Skeletal muscle satellite cell (primary cell): ENCODE measurements around the gene RTRAF.

ENCODE experiments used
- H3K27me3 ChIP-seq: 2 replicates; pipeline ENCODE4 v1.7.0; 2013; ENCODE audit warnings: low read length; ENCODE audit not compliant: control insufficient read depth, insufficient read depth
- H3K36me3 ChIP-seq: 2 replicates; pipeline ENCODE4 v1.7.0; 2013; ENCODE audit warnings: mild to moderate bottlenecking, control low read depth, low read length; ENCODE audit not compliant: insufficient read depth
- H3K4me1 ChIP-seq: 2 replicates; pipeline ENCODE4 v1.7.0; 2013; ENCODE audit warnings: low read length; ENCODE audit not compliant: control insufficient read depth, insufficient read depth
- H3K4me2 ChIP-seq: 2 replicates; pipeline ENCODE4 v1.7.0; 2013; ENCODE audit warnings: mild to moderate bottlenecking, low read length
- H3K4me3 ChIP-seq: 2 replicates; pipeline ENCODE4 v1.7.0; 2013; ENCODE audit warnings: low read length
- H3K9ac ChIP-seq: 2 replicates; pipeline ENCODE4 v1.7.0; 2013; ENCODE audit warnings: mild to moderate bottlenecking, low read depth, low read length, moderate library complexity
- H3K9me3 ChIP-seq: replicated peaks from 2 replicates; pipeline ENCODE4 v1.7.0; 2013; ENCODE audit warnings: mild to moderate bottlenecking, control low read depth, low read length

Gene RTRAF

GRCh38 chr14:52010173-52010693 lies 20.9 kb downstream of the RTRAF start:
- Histone ChIP-seq H3K4me1 (peaks cover 9% of the 10 kb centered on the region), H3K9ac (no peak overlapping the region), H3K9me3 (no peaks in the 10 kb centered on the region), H3K4me3 (no peak overlapping the region), H3K36me3 (peaks cover 87% of the 10 kb centered on the region), H3K27me3 (no peaks in the 10 kb centered on the region), H3K4me2 (no peak overlapping the region)

GRCh38 chr14:52011523-52011922 lies 22.2 kb downstream of the RTRAF start:
- peaks cover 9% of the 10 kb centered on the region for H3K4me1 ChIP-seq
- no peak overlapping the region for H3K4me2 ChIP-seq
- H3K4me3 ChIP-seq: no peak overlapping the region
- no peaks in the 10 kb centered on the region for H3K27me3 ChIP-seq
- no peaks in the 10 kb centered on the region for H3K9me3 ChIP-seq
- no peak overlapping the region for H3K9ac ChIP-seq
- H3K36me3 ChIP-seq: peaks cover 83% of the 10 kb centered on the region

- Histone ChIP-seq H3K4me3 (no peak overlapping the region), H3K27me3 (no peaks in the 10 kb centered on the region), H3K36me3 (peaks cover 79% of the 10 kb centered on the region), H3K4me2 (no peak overlapping the region), H3K9me3 (no peaks in the 10 kb centered on the region), H3K9ac (no peak overlapping the region), H3K4me1 (peaks cover 9% of the 10 kb centered on the region)
These were observed 23.3 kb downstream of the RTRAF start for GRCh38 chr14:52012635-52013034.

GRCh38 chr14:52013984-52014600 lies 24.7 kb downstream of the RTRAF start:
- Histone ChIP-seq H3K27me3 (no peaks in the 10 kb centered on the region), H3K4me3 (no peak overlapping the region), H3K9ac (no peak overlapping the region), H3K4me2 (no peak overlapping the region), H3K9me3 (no peaks in the 10 kb centered on the region), H3K4me1 (peaks cover 11% of the 10 kb centered on the region), H3K36me3 (peaks cover 76% of the 10 kb centered on the region)

GRCh38 chr14:52014601-52015267 lies 25.4 kb downstream of the RTRAF start:
- H3K9me3 ChIP-seq: no peaks in the 10 kb centered on the region
- H3K4me2 ChIP-seq: no peak overlapping the region
- H3K36me3 ChIP-seq: peaks cover 77% of the 10 kb centered on the region
- H3K4me1 ChIP-seq: peaks cover 11% of the 10 kb centered on the region
- H3K27me3 ChIP-seq: no peaks in the 10 kb centered on the region
- no peak overlapping the region for H3K4me3 ChIP-seq
- H3K9ac ChIP-seq: no peak overlapping the region

- H3K4me1 ChIP-seq: peaks cover 11% of the 10 kb centered on the region
- H3K4me2 ChIP-seq: no peak overlapping the region
These were observed 26.2 kb downstream of the RTRAF start for GRCh38 chr14:52015411-52016030.

GRCh38 chr14:52018252-52018651 lies 28.9 kb downstream of the RTRAF start:
- no peak overlapping the region for H3K9ac ChIP-seq
- peaks cover 65% of the 10 kb centered on the region for H3K36me3 ChIP-seq
- no peaks in the 10 kb centered on the region for H3K9me3 ChIP-seq
- H3K4me1 ChIP-seq: peaks cover 9% of the 10 kb centered on the region
- no peaks in the 10 kb centered on the region for H3K27me3 ChIP-seq
- H3K4me2 ChIP-seq: no peak overlapping the region
- H3K4me3 ChIP-seq: no peak overlapping the region

More at GRCh38 chr14:52015411-52016030, 26.2 kb downstream of the RTRAF start:
- Histone ChIP-seq H3K4me3 (no peak overlapping the region), H3K27me3 (no peaks in the 10 kb centered on the region), H3K36me3 (peaks cover 76% of the 10 kb centered on the region), H3K9me3 (no peaks in the 10 kb centered on the region), H3K9ac (no peak overlapping the region)

- no peaks in the 10 kb centered on the region for H3K27me3 ChIP-seq
- peaks cover 59% of the 10 kb centered on the region for H3K36me3 ChIP-seq
- no peak overlapping the region for H3K4me3 ChIP-seq
- H3K4me1 ChIP-seq: peaks cover 16% of the 10 kb centered on the region
- no peak overlapping the region for H3K9ac ChIP-seq
- no peak overlapping the region for H3K4me2 ChIP-seq
- H3K9me3 ChIP-seq: no peaks in the 10 kb centered on the region
These were observed 29.6 kb downstream of the RTRAF start for GRCh38 chr14:52018970-52019369.

GRCh38 chr14:52020161-52020714 lies 30.9 kb downstream of the RTRAF start:
- Histone ChIP-seq H3K4me2 (no peak overlapping the region), H3K4me3 (no peak overlapping the region), H3K27me3 (no peaks in the 10 kb centered on the region), H3K36me3 (peaks cover 47% of the 10 kb centered on the region), H3K9me3 (no peaks in the 10 kb centered on the region), H3K9ac (no peak overlapping the region), H3K4me1 (peaks cover 28% of the 10 kb centered on the region)

- Histone ChIP-seq H3K4me3 (no peak overlapping the region), H3K36me3 (peaks cover 46% of the 10 kb centered on the region), H3K4me1 (peaks cover 35% of the 10 kb centered on the region), H3K27me3 (no peaks in the 10 kb centered on the region), H3K9me3 (no peaks in the 10 kb centered on the region), H3K9ac (no peak overlapping the region), H3K4me2 (no peak overlapping the region)
These were observed 31.7 kb downstream of the RTRAF start for GRCh38 chr14:52020866-52021717.
